HG03439 (cell line): Measurements from ENCODE around the gene CFAP57.

Experiments
- ATAC-seq: cut with Tn5 transposase; IDR thresholded peaks from one replicate; pipeline ENCODE4 v1.9.1; 2021; ENCODE audit warnings: mild to moderate bottlenecking, moderate library complexity; ENCODE audit not compliant: unreplicated experiment

Gene CFAP57

DNA sequence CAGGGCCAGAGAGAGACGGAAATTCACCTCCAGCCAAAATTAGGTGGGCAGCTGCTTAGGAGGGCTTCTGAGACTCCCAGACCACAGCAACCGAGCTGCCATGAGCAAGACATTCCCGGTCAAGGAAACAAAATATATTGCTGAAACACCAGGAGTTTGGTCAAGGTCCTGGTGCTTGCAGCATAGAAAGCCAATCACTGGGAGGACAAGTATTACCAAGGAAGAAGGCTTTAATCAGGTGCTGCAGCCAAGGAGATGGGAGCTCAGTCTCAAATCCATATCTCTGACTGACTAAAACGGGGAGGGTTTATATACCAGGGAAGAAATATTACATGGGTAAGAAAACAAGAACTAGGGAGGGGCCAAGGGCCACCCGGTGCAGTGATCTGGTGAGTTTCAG is 78.9 kb downstream of the CFAP57 start:
- ATAC-seq, result no peak

- no peak for ATAC-seq
These were observed 80.1 kb downstream of the CFAP57 start for GRCh38 chr1:43252225-43252624.

DNA sequence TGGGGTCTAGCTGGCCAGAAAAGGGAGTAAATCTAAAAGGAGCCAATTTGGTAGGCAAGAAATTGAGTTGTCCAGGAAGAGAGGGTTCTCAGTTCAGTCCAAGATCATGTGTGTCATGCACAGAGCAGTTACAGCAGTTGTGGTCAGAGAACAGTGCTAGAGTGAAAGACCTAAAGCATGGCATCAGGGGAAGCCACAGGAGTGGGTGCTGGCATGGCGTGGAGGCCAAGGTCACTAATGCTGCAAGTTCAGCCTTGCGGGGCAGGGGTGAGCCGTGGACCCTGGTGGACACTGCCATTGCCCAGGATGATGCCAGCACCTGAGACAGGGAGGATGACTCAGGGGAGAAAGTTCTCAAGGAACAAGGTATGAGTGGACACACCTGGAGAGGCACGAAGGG is 81.0 kb downstream of the CFAP57 start:
- ATAC-seq, result no peak

DNA sequence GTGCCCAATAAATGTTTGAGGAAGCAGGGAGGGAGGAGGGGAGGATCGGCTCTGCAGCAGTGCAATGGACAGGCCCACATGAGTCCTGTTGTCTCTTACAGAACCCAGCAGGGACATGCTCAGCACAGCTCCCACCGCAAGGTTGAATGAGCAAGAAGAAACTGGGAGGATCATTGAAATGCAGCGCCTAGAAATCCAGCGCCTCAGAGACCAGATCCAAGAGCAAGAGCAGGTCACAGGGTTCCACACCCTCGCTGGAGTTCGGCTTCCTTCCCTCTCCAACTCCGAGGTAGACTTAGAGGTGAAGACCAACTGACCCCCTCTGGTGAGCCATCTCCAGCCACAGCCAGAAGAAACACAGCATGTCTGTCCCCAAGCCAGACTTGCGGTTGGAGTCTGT is 81.7 kb downstream of the CFAP57 start:
- no peak for ATAC-seq

DNA sequence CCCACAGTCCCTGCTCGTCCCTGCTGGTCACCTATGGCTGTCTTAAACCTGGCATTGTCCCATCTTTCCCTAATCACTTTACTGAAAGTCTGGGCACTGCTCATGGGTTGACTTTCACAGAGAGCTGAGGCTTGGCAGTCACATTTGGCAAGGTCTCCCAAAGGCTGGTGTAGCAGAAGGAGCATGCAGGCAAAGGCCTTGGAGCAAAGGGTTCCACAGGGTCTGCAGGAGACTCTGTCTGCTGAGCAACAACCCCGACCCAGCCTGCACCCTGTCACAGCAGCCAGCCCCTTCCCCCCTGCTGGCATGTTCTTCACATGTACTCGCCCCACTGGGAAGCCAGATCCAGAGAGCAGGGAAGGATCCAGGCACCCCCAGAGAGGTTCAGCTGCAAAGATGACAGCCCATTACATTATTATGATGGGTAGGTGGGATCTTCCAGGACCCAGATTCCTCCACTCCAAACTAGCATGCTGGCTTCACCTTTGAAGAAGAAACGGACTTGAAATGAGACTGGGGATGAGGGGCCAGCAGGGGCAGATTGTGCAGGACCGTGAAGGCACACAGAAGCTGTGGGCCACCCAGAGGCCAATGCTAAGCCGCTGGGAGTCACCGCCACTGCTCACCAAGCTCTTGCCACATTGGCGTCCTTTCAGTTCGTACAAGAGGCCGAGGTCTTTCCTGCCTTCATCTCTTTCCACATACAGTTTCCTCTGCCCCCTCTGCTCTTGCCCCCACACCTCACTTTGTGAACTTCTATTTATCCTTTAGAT is 83.5 kb downstream of the CFAP57 start:
- no peak for ATAC-seq

DNA sequence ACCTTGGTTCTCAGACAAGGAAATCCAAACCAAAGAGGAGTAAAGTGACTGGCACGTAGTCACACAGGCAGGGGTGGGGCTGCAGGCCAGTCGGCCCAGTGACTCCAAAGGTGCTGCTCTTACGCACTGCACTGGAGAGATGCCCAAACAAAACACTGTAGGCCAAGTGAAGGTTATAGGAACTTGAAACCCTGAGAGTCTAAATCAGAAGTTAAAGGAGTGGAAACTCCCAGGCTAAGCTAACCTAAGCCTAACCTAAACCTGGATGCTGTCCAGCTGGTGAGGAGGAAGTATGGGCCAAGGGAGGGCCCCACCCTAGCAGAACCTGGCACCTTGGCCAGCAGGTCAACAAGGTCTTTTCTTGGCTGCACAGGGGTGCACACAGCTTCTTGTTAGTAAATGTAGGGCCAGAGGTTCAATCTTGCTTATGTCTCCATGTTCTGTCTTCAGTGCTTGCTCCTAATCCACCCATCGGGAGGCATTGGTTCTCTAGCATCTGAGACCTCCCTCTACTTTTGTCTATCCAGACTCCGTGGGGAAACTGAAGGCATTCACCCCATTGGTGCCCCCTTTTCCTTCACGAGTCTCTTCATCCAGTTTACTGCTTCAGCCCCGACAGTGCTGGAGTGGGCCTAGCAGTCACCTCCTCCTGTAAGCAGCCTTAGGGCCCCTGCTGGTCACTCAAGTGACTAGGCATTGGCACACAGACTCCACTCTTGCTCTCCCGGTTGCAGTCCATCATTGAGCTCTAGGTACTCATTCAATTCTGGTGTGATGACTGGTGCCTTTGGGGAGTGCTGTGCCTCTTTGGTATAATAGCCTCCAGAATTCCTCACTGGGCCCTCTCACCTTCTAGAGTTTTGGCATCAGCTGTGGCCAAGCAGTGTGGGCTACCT is 84.8 kb downstream of the CFAP57 start:
- no peak for ATAC-seq

- ATAC-seq, result no peak
These were observed 86.2 kb downstream of the CFAP57 start for GRCh38 chr1:43258370-43258769.

- ATAC-seq, result no peak
These were observed 93.3 kb downstream of the CFAP57 start for GRCh38 chr1:43265431-43265830.

DNA sequence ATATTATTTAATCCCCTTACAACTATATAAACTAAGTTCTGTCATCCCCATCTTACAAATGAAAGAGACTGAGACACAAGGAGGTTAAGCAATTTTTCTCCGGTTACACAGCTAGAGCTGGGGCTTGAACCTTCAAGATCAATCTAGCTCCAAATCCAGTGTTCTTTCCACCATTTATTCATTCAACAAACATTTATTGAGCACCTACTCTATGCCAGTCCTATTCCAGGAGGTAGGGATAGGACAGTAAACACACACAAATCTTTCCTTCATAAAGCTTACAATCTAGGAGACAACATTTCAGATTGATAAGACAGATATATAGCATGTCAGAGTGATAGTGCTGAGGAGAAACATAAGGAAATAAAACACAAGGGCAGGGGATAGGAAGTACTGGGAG is 94.8 kb downstream of the CFAP57 start:
- no peak for ATAC-seq

GRCh38 chr1:43267291-43267805 is 95.2 kb downstream of the CFAP57 start:
- no peak for ATAC-seq

DNA sequence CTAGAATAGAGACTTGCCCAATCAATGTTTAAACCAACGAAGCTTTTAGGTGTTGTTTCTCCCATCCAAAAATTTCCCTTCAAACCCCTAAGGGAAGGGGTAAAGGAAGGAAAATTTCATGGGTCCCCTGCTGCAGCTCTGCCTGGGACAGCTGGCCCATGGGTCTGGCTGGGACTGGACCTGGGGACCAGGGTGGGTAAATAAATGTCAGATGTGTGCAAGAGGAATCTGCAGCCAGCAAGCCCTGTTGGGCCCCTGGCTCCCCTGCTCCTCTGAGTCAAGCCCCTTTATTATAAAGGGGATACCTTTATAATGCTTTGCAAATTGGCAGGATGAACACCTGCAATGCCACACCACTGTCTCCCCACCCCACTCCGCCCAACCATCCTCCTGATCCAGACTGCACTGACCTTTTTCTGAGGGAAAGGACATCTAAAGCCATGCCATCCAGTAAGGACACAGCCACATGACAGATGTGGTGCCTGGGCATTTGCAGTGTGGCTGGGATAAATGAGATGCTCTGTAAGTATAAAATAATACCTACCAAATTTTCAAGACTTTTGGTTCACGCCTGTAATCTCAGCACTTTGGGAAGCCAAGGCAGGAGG is 95.8 kb downstream of the CFAP57 start:
- no peak for ATAC-seq

GRCh38 chr1:43269627-43270375 is 97.7 kb downstream of the CFAP57 start, which contains the start of gene TMEM125:
TSS of gene TMEM125 (plus strand) at chr1:43269983. CDS start at chr1:43272723, 2,740 bp downstream.
- no peak for ATAC-seq

GRCh38 chr1:43270421-43271095 is 98.4 kb downstream of the CFAP57 start:
- ATAC-seq, result no peak

- ATAC-seq, result no peak
These were observed 99.3 kb downstream of the CFAP57 start for GRCh38 chr1:43271186-43272118.

DNA sequence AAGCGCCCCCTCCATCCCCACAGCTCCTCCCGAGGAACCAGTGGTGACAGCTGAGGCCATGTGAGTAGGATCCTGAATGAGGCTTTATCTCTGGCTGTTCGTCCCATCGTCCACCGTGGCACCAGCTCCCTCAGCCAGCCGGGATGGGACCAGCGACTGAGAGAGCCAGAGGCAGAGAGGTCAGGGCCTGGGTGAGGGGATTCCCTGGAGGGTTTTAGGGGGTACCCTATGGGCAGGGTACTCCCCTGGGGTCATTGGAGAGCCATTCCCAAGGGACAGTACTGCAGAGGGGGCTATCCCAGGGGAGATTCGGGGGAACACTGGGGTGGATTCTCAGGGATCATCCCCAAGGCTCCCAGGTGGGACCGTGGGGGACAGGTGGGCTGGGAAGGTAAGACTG is 100.0 kb downstream of the CFAP57 start:
- no peak for ATAC-seq

DNA sequence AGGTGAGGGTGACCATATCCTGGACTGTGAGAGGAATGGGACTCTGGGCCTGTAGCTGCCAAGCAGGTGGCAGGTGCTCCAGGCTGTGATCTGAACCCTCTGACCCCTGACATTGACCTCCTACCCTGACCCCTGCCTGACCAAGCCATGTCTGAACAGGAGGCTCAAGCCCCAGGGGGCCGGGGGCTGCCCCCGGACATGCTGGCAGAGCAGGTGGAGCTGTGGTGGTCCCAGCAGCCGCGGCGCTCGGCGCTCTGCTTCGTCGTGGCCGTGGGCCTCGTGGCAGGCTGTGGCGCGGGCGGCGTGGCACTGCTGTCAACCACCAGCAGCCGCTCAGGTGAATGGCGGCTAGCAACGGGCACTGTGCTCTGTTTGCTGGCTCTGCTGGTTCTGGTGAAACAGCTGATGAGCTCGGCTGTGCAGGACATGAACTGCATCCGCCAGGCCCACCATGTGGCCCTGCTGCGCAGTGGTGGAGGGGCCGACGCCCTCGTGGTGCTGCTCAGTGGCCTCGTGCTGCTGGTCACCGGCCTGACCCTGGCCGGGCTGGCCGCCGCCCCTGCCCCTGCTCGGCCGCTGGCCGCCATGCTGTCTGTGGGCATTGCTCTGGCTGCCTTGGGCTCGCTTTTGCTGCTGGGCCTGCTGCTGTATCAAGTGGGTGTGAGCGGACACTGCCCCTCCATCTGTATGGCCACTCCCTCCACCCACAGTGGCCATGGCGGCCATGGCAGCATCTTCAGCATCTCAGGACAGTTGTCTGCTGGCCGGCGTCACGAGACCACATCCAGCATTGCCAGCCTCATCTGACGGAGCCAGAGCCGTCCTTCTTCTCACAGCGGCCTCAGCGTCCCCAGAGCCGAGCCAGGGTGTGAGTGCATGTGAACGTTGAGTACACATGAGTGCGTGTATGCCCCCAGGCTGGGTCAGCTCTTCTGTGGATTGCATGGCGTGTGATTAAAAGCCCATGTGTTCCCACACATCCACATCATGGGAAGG is 100.7 kb downstream of the CFAP57 start:
- no peak for ATAC-seq

- no peak for ATAC-seq
These were observed 101.6 kb downstream of the CFAP57 start for GRCh38 chr1:43273708-43274107.
